ENCODE data around the gene RBPJ. TPM values are rescaled to one million over a fixed set of nuclear protein-coding genes. Genes with fewer than 3 reads are reported as not detected.
A peak's percentile ranks its signal among the peaks of the same experiment; 100 is the strongest.
"Not testable (repeated sequence)": the region's sequence is repeated elsewhere in the genome, so short reads cannot be mapped to it uniquely, and the experiment has no call there.

Gene RBPJ
- total RNA-seq, 1 donor from 2014 or later, result 121 TPM

DNA sequence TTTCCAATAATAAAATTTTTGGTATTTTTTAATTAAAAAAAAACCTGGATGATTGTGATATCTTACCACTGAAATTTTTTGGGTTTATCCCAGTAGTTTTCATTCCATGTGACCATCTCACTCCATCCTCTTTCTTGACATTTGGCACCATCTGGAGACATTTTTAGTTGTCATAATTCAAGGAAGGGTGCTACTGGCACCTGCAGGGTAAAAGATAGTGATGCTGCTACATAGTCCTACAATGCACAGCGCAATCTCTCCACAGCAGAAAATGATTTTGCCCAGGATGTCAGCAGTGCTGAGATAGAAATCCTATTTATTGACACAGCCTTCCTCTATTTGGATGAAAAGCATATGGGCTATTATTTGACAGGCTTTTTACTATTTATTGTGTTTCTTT lies 79.3 kb downstream of the RBPJ start:
- no peak for DNase-seq
- Mint-ChIP-seq H3K9me3 (ENCODE audit: unreplicated experiment) (no peaks in the 10 kb centered on the region), H3K27me3 (ENCODE audit: unreplicated experiment) (no peaks in the 10 kb centered on the region), H3K4me1 (ENCODE audit: low read depth, unreplicated experiment) (peaks cover 9% of the 10 kb centered on the region), H3K4me3 (ENCODE audit: unreplicated experiment) (no peak overlapping the region), H3K36me3 (ENCODE audit: unreplicated experiment) (no peaks in the 10 kb centered on the region), H3K27ac (ENCODE audit: unreplicated experiment) (no peak overlapping the region)
- TF ChIP-seq CTCF (IDR thresholded peaks at IDR 0.05; ENCODE audit: partially characterized antibody, unreplicated experiment), result no peak

- peaks cover 13% of the 10 kb centered on the region for H3K36me3 Mint-ChIP-seq (ENCODE audit: unreplicated experiment)
- H3K27me3 Mint-ChIP-seq (ENCODE audit: unreplicated experiment); H3K9me3 Mint-ChIP-seq (ENCODE audit: unreplicated experiment); H3K4me3 Mint-ChIP-seq (ENCODE audit: unreplicated experiment); H3K27ac Mint-ChIP-seq (ENCODE audit: unreplicated experiment); H3K4me1 Mint-ChIP-seq (ENCODE audit: low read depth, unreplicated experiment); DNase-seq: not testable (repeated sequence)
Measured at GRCh38 chr4:26402017-26402416, 81.2 kb downstream of the RBPJ start.

DNA sequence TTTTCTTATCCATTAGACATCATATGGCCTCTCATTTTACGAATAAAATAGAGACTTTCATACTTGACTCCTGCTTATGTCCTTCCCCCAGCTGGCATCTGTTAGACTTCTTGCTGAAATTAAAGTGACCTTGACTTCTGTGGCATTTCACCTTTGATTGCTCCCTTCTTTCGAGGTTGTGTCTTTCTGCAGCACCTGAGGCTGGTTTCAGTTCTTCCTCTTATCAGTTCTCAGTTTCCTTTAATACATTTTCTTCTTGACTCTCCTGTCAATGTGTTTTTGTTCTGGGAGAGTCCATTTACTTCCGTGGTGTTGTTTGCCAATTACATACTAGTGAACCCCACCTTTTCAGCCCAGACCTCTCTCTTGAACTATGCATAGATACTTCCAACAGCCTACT lies 81.6 kb downstream of the RBPJ start:
- DNase-seq, result no peak
- peaks cover 2% of the 10 kb centered on the region for H3K9me3 Mint-ChIP-seq (ENCODE audit: unreplicated experiment)
- peaks cover 13% of the 10 kb centered on the region for H3K36me3 Mint-ChIP-seq (ENCODE audit: unreplicated experiment)
- TF ChIP-seq CTCF (IDR thresholded peaks at IDR 0.05; ENCODE audit: partially characterized antibody, unreplicated experiment), result no peak
- H3K4me1 Mint-ChIP-seq (ENCODE audit: low read depth, unreplicated experiment), result peaks cover 9% of the 10 kb centered on the region
- H3K4me3 Mint-ChIP-seq (ENCODE audit: unreplicated experiment), result no peak overlapping the region
- no peak overlapping the region for H3K27ac Mint-ChIP-seq (ENCODE audit: unreplicated experiment)
- H3K27me3 Mint-ChIP-seq (ENCODE audit: unreplicated experiment), result no peaks in the 10 kb centered on the region

- no peak for DNase-seq
- peaks cover 4% of the 10 kb centered on the region for H3K9me3 Mint-ChIP-seq (ENCODE audit: unreplicated experiment)
- no peak overlapping the region for H3K27ac Mint-ChIP-seq (ENCODE audit: unreplicated experiment)
- no peak overlapping the region for H3K4me3 Mint-ChIP-seq (ENCODE audit: unreplicated experiment)
- peaks cover 9% of the 10 kb centered on the region for H3K4me1 Mint-ChIP-seq (ENCODE audit: low read depth, unreplicated experiment)
- peak; percentile 21 for TF ChIP-seq CTCF (IDR thresholded peaks at IDR 0.05; ENCODE audit: partially characterized antibody, unreplicated experiment)
- H3K27me3 Mint-ChIP-seq (ENCODE audit: unreplicated experiment), result no peaks in the 10 kb centered on the region
- peaks cover 13% of the 10 kb centered on the region for H3K36me3 Mint-ChIP-seq (ENCODE audit: unreplicated experiment)
Measured at GRCh38 chr4:26404743-26405206, 84.0 kb downstream of the RBPJ start.

DNA sequence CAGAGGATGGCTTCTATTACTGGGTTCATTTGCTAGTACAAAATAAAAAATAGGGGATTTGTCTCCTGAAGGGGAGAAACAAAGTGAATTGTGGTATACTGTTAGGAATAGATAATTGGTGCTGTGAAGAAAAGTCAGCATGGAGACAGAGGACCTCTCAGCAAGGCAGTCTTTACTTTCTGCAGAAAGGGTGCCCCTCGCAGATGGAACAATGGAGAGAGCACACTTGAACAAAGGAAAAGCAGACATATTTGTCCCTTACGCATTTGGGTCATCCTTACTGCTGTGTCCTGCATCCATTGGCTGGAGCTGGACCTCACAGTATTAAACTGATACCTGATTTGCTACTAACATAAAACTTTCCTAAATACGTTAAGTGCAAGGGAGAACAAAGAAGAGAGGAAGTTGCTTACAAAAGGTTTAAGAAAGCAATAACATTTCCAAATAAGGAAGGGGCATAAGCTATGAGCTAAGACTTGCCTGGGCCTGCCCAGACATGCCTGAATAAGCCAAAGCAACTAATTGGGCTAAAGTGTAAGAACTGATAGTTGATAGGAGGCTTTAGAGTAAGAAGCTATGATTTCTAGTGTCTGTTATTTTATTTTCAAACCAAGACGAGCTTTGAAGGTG lies 85.6 kb downstream of the RBPJ start:
- no peak for TF ChIP-seq CTCF (IDR thresholded peaks at IDR 0.05; ENCODE audit: partially characterized antibody, unreplicated experiment)
- DNase-seq, result no peak
- H3K36me3 Mint-ChIP-seq (ENCODE audit: unreplicated experiment), result peaks cover 13% of the 10 kb centered on the region
- peaks cover 9% of the 10 kb centered on the region for H3K4me1 Mint-ChIP-seq (ENCODE audit: low read depth, unreplicated experiment)
- no peak overlapping the region for H3K27ac Mint-ChIP-seq (ENCODE audit: unreplicated experiment)
- H3K9me3 Mint-ChIP-seq (ENCODE audit: unreplicated experiment), result peaks cover 4% of the 10 kb centered on the region
- no peak overlapping the region for H3K4me3 Mint-ChIP-seq (ENCODE audit: unreplicated experiment)
- no peaks in the 10 kb centered on the region for H3K27me3 Mint-ChIP-seq (ENCODE audit: unreplicated experiment)

Data from glutamatergic neuron (in vitro differentiated cells).